NCI-H345 treated with DMSO at 0.1 percent for 48 hours (cell line): Measurements from ENCODE around the gene PTMA.
"Not testable (repeated sequence)": the region's sequence is repeated elsewhere in the genome, so short reads cannot be mapped to it uniquely, and the experiment has no call there.

ENCODE experiments used
- DNase-seq: peaks from one replicate; lab custom pipeline; 2025; ENCODE audit not compliant: unreplicated experiment; lab: John Stamatoyannopoulos, UW

The PTMA gene

GRCh38 chr2:231691251-231691772 is 17.0 kb upstream of the PTMA start:
- no peak for DNase-seq

- DNase-seq: no peak
Observed at GRCh38 chr2:231692847-231693246, 15.5 kb upstream of the PTMA start.

- no peak for DNase-seq
Observed at GRCh38 chr2:231693956-231694355, 14.4 kb upstream of the PTMA start.

GRCh38 chr2:231696004-231696367 is 12.3 kb upstream of the PTMA start:
- no peak for DNase-seq

GRCh38 chr2:231699006-231699405 is 9.3 kb upstream of the PTMA start:
- DNase-seq: no peak

- peak; percentile 42 for DNase-seq
Observed at GRCh38 chr2:231701456-231702373, 6.6 kb upstream of the PTMA start.

- no peak for DNase-seq
Observed at GRCh38 chr2:231704017-231704416, 4.3 kb upstream of the PTMA start.

GRCh38 chr2:231706731-231707624 is 1.3 kb upstream of the PTMA start:
- DNase-seq: peak; percentile 98

- no peak for DNase-seq
Observed at GRCh38 chr2:231707625-231707926, 749 bp upstream of the PTMA start.

GRCh38 chr2:231708773-231709635 is 679 bp downstream of the PTMA start:
- DNase-seq: no peak

- DNase-seq: no peak
Observed at GRCh38 chr2:231709636-231709980, 1.3 kb downstream of the PTMA start.

GRCh38 chr2:231709981-231710798 is 1.9 kb downstream of the PTMA start:
- peak; percentile 49 for DNase-seq

- DNase-seq: no peak
Observed at GRCh38 chr2:231710799-231711676, 2.7 kb downstream of the PTMA start.

GRCh38 chr2:231711677-231712450 is 3.5 kb downstream of the PTMA start:
- DNase-seq: no peak

GRCh38 chr2:231712451-231713021 is 4.2 kb downstream of the PTMA start:
- not testable (repeated sequence) for DNase-seq

- not testable (repeated sequence) for DNase-seq
Observed at GRCh38 chr2:231713406-231713729, 5.0 kb downstream of the PTMA start.

GRCh38 chr2:231713730-231714638 is 5.7 kb downstream of the PTMA start:
- DNase-seq: peak; percentile 86
